Hippocampal formation (tissue), 2 donors: ENCODE measurements around the gene KRTAP10-6.
"Not testable (repeated sequence)": the region's sequence is repeated elsewhere in the genome, so short reads cannot be mapped to it uniquely, and the experiment has no call there.

Experiments used
- DNase-seq, 2 donors: peaks; one replicate each; lab custom pipeline; 2025; lab: John Stamatoyannopoulos, UW

KRTAP10-6 gene

DNA sequence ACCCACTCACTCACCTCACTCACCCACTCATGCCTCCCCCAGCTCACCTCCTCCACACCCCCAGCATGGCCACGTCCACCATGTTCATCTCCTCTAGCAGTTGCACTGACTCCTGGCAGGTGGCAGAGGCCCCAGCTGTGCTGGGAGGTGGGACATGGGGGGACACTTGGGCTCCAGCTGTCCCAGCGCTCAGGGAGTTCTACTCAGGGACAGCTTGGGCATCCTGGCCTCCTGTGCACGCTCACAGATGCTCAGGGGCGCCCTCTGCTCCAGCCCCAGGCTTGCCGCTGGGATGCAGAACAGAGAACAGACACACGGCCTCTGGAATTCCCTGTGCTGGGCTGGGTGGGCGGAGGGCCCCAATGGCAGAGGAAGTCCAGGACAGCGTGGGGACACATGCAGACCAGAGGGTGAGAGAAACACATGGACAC, 24.8 kb upstream of the KRTAP10-6 start:
- DNase-seq = no peak

DNA sequence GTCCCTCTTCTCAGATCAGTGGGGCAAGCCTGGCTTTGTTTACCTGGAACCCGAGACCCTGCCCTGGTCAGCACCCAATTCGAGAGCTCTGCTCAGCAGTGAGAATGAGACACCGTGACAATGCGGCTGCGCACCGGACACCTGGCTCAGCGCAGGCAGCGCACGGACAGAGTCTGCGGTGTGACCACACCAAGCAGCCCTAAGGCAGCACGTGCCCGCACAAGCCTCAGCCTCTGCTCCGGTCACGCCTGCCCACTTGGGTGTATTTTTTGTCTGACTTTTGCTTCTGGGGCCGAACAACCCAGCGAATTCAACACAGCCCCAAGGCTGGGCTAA, 24.3 kb upstream of the KRTAP10-6 start:
- no peak for DNase-seq

DNA sequence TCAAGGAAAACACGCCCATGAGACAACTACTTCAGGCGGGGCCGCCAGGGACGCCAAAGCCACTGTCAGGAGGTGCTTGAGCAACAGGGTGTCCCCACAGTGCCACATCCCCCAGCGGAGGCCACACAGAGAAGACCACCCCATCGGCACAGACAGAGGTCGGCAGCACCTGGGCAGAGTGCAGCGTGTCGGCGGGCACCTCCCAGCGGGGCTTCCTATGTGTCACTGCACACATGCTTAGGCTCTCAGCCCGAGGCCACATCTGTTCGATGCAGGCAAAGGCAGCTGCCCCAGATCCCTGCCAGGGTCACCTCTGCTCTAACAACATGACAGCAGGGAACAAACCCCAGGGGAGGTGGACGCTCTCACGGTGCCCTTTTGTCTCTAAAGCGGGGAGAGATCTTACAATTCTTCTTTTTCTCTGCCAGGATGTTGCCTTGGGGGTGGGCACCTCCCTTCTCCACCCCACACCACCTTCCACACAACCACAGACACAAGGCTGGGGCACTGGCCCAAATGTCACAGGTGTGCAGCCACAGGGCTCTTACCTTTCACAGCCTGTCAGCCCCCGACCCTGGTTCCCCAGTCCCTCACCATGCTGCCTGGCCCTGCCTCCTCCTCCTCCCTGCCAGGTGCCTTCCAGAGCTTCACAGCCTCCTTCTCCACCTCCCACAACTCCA, 23.7 kb upstream of the KRTAP10-6 start:
- DNase-seq = no peak

DNA sequence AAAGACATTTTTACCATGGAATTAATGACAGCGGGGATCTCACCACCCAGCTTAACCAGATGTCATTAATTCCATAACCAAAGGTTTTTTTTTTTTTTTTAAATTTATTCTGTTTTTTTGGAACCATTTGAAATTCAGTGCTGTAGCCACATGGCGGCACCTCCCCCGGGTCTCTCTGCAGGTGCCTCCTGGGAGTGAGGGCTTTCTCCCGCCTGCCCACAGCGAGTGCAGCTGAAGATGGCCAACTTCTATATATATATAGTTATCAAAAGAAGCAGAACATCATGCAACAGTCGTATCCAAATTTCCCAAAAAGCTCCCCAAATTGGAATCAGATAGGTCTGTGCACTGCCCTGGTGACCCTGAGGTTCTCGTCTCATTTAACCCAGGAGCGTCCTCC, 23.2 kb upstream of the KRTAP10-6 start:
- no peak for DNase-seq

GRCh38 chr21:44614961-44615391, 22.7 kb upstream of the KRTAP10-6 start:
- no peak for DNase-seq

DNA sequence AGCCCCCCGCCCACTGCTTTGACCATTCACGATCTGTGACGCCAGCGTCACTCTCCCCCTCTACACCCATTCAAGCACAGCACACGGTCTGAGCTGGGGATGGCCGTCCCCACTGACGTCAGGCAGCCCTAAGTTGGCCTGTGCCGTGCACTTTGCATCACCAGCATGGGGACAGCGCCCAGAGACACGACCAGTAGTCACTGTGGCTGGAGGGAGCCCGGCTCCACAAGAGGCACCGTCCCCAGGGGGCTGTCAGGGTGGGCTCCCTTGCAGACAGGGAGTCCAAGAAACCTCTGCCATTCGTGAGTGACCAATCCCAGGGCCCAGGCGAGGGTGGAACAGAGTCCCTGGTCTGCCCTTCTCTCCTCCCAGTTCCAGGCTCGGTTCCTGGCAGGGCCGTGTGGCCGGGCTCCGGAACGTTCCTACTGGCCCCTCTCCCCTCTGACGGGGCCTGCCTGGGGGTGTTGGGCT, 21.9 kb upstream of the KRTAP10-6 start:
- no peak for DNase-seq

DNA sequence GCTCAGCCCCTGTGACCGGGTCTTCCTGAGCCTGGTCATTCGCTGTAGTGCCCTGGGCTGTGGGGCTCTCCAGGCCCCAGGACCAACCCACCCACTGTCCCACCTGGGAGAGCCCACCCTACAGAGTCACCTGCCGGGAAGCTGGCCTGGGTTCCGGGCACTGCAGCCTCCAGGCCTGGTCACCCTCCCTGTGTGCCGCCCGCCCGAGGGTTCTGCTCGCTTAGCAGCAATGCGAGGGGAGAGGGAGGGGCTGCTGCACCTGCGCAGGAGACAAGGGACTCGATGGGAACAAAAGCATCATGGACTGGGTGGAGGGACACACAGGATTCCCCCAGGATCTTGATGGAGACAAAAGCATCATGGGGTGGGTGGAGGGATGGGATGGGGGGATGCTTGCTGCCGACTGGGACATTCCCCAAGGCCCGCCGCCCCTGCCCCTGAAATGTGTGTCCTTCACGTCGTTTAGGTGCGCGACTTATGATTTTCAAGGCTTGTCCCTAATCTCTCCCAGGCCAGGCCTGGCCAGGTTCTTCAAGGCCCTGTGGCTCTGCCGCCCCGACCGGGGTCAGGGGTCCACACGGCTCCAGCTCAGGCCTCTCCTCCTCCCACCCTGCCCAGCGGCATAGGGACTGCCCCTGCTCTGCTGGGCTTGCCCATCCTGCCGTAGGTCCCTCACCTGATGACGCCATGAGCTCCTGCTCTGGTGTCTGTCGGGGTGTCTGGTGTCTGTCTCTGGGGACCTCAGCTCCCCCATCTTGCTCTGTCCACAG, 21.3 kb upstream of the KRTAP10-6 start:
- DNase-seq = no peak

GRCh38 chr21:44612669-44613229, 20.4 kb upstream of the KRTAP10-6 start:
- DNase-seq = no peak

GRCh38 chr21:44612029-44612486, 19.8 kb upstream of the KRTAP10-6 start, which contains the start of gene KRTAP10-8:
TSS of gene KRTAP10-8 (plus strand) at chr21:44612079. CDS start at chr21:44612101, 22 bp downstream.
- no peak for DNase-seq

- no peak for DNase-seq
Measured at GRCh38 chr21:44611551-44611950, 19.2 kb upstream of the KRTAP10-6 start.

DNA sequence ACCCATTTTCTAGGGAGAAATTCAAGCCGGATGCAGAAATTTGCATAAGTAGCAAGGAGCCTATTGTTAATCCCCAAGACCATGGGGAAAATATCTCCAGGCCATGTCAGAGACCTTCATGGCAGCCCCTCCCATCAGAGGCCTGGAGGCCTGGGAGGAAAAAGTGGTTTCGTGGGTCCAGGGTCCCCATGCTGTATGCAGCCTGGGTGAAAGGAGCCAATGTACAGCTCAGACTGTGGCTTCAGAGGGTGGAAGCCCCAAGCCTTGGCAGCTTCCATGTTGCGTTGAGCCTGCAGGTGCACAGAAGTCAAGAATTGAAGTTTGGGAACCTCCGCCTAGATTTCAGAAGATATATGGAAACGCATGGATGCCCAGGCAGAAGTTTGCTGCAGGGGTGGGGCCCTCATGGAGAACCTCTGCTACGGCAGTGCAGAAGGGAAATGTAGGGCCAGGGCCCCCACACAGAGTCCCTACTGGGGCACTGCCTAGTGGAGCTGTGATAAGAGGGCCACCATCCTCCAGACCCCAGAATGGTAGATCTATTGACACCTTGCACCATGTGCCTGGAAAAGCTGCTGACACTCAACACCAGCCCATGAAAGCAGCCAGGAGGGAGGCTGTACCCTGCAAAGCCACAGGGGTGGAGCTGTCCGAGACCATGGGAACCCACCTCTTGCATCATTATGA, 18.0 kb upstream of the KRTAP10-6 start:
- not testable (repeated sequence) for DNase-seq

- no peak for DNase-seq
Measured at GRCh38 chr21:44609193-44609592, 16.9 kb upstream of the KRTAP10-6 start.

DNA sequence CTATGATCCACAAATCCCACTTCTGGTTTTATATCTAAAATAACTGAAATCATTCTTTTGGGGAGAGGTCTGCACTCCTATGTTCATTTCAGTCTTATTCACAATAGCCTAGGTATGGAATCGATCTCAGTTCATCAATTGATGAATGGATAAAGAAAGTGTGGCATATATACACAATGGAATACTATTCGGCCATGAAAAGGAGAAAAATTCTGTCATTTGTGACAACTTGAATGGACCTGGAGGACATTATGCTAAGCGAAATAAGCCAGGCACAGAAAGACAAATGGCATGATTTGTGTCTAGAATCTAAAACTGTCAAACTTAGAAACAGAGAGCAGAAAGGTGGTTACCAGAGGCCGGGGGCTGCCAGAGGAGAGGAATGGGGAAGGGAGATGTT, 14.2 kb upstream of the KRTAP10-6 start:
- DNase-seq = no peak

DNA sequence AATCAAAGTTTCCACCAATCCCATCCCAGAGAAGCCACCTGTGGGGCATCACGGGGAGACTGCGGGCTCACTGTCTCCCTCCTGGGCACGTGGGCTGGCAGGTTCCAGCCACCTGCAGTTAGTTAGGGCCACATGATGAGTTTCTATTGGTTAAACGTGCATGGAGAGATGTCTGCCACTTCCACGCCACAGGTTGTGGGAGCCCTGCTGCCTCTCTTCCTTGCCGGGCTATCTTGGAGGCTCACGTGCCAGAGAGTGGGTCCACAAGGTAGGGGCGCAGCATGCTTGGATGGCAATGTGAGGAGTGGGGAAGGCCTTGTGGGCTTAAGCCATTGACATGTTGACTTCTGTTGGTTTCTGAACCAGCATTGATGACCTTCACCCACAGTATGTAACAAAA, 11.6 kb upstream of the KRTAP10-6 start:
- DNase-seq = no peak

DNA sequence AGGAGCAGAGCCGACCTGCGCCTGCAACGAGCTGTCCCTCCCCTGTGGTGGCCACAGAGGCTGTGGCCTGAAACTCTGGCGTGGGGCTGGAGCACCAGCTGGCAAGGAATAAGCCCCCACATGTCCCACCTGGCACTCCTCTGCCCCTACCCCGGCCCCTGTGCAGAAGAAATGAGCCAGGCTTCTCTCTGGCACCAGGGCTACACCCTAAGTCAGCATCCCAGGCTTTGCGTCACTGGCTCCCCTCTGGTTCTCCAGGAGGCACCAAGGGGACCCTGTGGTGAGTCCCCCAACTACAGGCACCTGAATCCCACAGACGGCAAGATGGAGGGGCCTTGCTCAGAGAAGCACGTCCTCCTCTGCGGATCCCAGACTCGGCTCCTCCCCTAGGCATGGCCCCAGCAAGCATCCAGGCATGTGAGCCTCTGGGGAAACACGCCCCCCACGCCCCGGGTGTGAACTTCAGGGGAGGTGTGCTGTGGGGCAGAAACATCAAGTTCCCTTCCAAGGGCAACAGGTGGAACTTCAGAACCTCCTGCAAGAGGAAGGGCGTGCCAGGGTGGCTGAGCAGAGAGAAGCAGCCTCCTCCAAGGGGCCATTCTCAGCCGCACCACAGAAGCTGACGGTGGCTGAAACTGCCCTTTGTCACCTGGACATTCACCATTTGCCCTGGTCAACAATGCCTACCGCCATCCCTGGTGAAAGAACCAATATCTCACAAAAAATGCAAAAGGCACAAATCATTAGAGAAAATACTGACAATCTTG, 11.0 kb upstream of the KRTAP10-6 start:
- no peak for DNase-seq

DNA sequence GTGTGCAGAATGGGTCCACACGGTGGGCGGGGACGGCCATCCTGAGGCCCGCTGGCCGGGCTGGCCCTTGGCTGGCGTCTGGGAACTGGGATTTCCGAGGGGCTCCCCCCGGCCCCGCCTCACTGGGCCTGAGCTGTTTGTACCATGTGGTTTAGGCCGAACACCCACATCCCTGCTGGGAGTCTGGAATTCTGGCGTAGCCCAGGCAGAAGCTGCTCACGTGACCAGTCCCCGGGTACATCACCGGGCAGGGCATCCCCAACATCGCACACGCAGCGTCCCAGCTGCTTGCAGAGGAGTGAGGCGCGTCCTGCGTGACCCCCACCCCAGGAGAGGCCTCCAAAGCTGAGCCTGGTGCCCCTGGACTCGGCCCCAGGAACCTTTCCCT, 10.2 kb upstream of the KRTAP10-6 start:
- no peak for DNase-seq

GRCh38 chr21:44601596-44602462, 9.5 kb upstream of the KRTAP10-6 start:
- DNase-seq = no peak

- DNase-seq = not testable (repeated sequence)
Measured at GRCh38 chr21:44601091-44601490, 8.8 kb upstream of the KRTAP10-6 start.

- not testable (repeated sequence) for DNase-seq
Measured at GRCh38 chr21:44600118-44600978, 8.0 kb upstream of the KRTAP10-6 start, which contains the start of gene KRTAP10-7. TSS of gene KRTAP10-7 (plus strand) at chr21:44600597. CDS start at chr21:44600622, 25 bp downstream.
